Colonic mucosa (tissue), 4 donors: Measurements from ENCODE around the gene ITPR2. TPM values are rescaled to one million over a fixed set of nuclear protein-coding genes. Genes with fewer than 3 reads are reported as not detected.
"Not testable (repeated sequence)": the region's sequence is repeated elsewhere in the genome, so short reads cannot be mapped to it uniquely, and the experiment has no call there.

ENCODE experiments used
- DNase-seq: peaks from one replicate; pipeline ENCODE4 v3.0.0-alpha.2; 2020
- H3K27ac ChIP-seq: fragments of 200-600 bp; one replicate; pipeline ENCODE4 v1.8.0; 2021
- H3K27me3 ChIP-seq: fragments of 200-600 bp; one replicate; pipeline ENCODE4 v1.8.0; 2021
- H3K36me3 ChIP-seq: fragments of 200-600 bp; one replicate; pipeline ENCODE4 v1.8.0; 2021
- H3K4me1 ChIP-seq: fragments of 200-600 bp; one replicate; pipeline ENCODE4 v1.8.0; 2021; ENCODE audit warnings: mild to moderate bottlenecking
- H3K4me3 ChIP-seq: fragments of 200-600 bp; one replicate; pipeline ENCODE4 v1.8.0; 2021
- H3K9ac ChIP-seq, 2 donors: one replicate each; pipeline ENCODE4 v1.7.0; 2013; ENCODE audit warnings: control low read depth in 2 of 2, low read depth in 2 of 2, low read length in 2 of 2
- H3K9me3 ChIP-seq: fragments of 200-600 bp; one replicate; pipeline ENCODE4 v1.8.0; 2021
- intact Hi-C: fragments of 100-400 bp; cut with DNase I; formaldehyde crosslinking; loops from one replicate; pipeline ENCODE4 v1.14.1; 2022
- total RNA-seq, 2 donors: library from RNA; stranded (reverse); fragmentation: NEBNext Ultra II Directional in 1 of 2; extraction: Animal tissue kit (Norgen Biotek cat#: 25700) in 1 of 2; gene quantifications; one replicate each; pipeline ENCODE4 v1.2.1, GENCODE V29; 2021
- TF ChIP-seq, protein P1 (sequence below): fragments of 200-600 bp; IDR thresholded peaks from one replicate; pipeline ENCODE4 v1.8.0; 2022; ENCODE audit warnings: antibody characterized with exemption, mild to moderate bottlenecking
- donor health status: healthy.
- donor health status: DM: no; HTN: no; CAD: no.
- donor health status: DM: no; HTN: no; CAD: no.

Gene ITPR2
- total RNA-seq, 2 donors from 2014 or later, result 15.9 to 39.3 TPM

- DNase-seq, result no peak
- H3K27me3 ChIP-seq, result no peaks in the 10 kb centered on the region
- intact Hi-C loops, result no loop called here
- H3K4me1 ChIP-seq, result no peaks in the 10 kb centered on the region
- H3K36me3 ChIP-seq, result no peaks in the 10 kb centered on the region
- no peaks in the 10 kb centered on the region for H3K9me3 ChIP-seq
- no peak overlapping the region for H3K4me3 ChIP-seq
- TF ChIP-seq, protein P1, sequence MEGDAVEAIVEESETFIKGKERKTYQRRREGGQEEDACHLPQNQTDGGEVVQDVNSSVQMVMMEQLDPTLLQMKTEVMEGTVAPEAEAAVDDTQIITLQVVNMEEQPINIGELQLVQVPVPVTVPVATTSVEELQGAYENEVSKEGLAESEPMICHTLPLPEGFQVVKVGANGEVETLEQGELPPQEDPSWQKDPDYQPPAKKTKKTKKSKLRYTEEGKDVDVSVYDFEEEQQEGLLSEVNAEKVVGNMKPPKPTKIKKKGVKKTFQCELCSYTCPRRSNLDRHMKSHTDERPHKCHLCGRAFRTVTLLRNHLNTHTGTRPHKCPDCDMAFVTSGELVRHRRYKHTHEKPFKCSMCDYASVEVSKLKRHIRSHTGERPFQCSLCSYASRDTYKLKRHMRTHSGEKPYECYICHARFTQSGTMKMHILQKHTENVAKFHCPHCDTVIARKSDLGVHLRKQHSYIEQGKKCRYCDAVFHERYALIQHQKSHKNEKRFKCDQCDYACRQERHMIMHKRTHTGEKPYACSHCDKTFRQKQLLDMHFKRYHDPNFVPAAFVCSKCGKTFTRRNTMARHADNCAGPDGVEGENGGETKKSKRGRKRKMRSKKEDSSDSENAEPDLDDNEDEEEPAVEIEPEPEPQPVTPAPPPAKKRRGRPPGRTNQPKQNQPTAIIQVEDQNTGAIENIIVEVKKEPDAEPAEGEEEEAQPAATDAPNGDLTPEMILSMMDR, result no peak
- no peak overlapping the region for H3K27ac ChIP-seq
- no peak overlapping the region for H3K9ac ChIP-seq
Observed at GRCh38 chr12:26443309-26443708, 389.7 kb downstream of the ITPR2 start.

DNA sequence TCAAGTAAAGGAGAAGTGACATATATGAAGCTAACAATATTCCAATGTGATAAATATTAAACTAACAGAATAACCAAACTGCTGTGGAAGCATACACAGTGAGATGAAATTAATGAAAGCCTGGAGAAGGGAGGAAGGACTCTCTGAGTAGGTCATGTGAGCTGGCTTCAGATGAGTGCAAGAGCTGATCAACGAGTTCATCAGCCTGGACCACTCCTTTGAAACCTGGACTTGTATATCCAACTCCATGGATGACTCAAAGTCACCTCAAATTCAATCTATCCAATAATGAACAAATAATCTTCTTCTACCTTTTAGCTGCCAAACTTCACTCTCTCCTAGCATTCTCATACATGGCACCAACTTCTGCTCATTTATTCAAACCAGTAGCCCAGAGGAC lies 391.6 kb downstream of the ITPR2 start:
- Histone ChIP-seq H3K4me3 (no peak overlapping the region), H3K9me3 (no peaks in the 10 kb centered on the region), H3K27ac (no peak overlapping the region), H3K9ac (no peak overlapping the region), H3K36me3 (no peaks in the 10 kb centered on the region), H3K27me3 (no peaks in the 10 kb centered on the region), H3K4me1 (no peaks in the 10 kb centered on the region)
- TF ChIP-seq, protein P1, result no peak
- intact Hi-C loops, result no loop called here
- no peak for DNase-seq

GRCh38 chr12:26435069-26435404 lies 398.0 kb downstream of the ITPR2 start:
- Histone ChIP-seq H3K4me3 (no peak overlapping the region), H3K4me1 (no peaks in the 10 kb centered on the region), H3K27ac (no peak overlapping the region), H3K36me3 (no peaks in the 10 kb centered on the region), H3K27me3 (no peaks in the 10 kb centered on the region), H3K9me3 (no peaks in the 10 kb centered on the region), H3K9ac (no peak overlapping the region)
- TF ChIP-seq, protein P1, result no peak
- intact Hi-C loops, result loop anchor here (10.0 kb wide), 2 partner anchors 180 to 220 kb away; no protein-coding TSS in a partner anchor
- DNase-seq, result peak; percentile 32

- DNase-seq, result peak; percentile 29
- Histone ChIP-seq H3K9ac (no peak overlapping the region), H3K27me3 (no peaks in the 10 kb centered on the region), H3K27ac (no peak overlapping the region), H3K36me3 (no peaks in the 10 kb centered on the region), H3K4me1 (no peaks in the 10 kb centered on the region), H3K9me3 (no peaks in the 10 kb centered on the region), H3K4me3 (no peak overlapping the region)
- TF ChIP-seq, protein P1, result peak; percentile 53
- intact Hi-C loops, result loop anchor here (10.0 kb wide), 2 partner anchors 180 to 220 kb away; no protein-coding TSS in a partner anchor
Observed at GRCh38 chr12:26434299-26435068, 398.5 kb downstream of the ITPR2 start.

- H3K9ac ChIP-seq, H3K4me1 ChIP-seq, H3K36me3 ChIP-seq, H3K27me3 ChIP-seq, H3K9me3 ChIP-seq, H3K4me3 ChIP-seq, H3K27ac ChIP-seq, DNase-seq: not testable (repeated sequence)
- intact Hi-C loops, result loop anchor here (10.0 kb wide), 2 partner anchors 181 to 221 kb away; no protein-coding TSS in a partner anchor
Observed at GRCh38 chr12:26433701-26434100, 399.3 kb downstream of the ITPR2 start.

DNA sequence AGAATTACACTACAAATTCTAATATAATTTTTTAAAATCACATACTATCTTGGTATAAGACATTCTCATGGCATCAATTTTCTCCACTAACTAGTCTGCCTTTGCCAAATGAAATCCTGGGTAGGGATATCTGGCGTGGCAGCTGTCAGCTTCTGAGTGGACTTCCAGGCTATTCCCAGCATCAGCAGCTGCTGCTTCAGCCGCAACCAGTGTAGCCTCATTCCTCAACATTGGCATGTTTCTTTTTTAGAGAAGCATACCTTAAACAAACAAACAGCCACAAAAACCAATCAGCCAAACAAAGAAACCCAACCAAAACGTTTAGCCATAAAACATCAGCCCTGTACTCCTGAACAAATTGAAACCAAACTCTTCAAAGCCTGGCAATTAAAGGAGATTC lies 401.8 kb downstream of the ITPR2 start:
- Histone ChIP-seq H3K36me3 (no peaks in the 10 kb centered on the region), H3K9me3 (no peaks in the 10 kb centered on the region), H3K9ac (no peak overlapping the region), H3K4me1 (no peaks in the 10 kb centered on the region), H3K4me3 (no peak overlapping the region), H3K27me3 (no peaks in the 10 kb centered on the region), H3K27ac (no peak overlapping the region)
- intact Hi-C loops, result loop anchor here (10.0 kb wide), 2 partner anchors 184 to 224 kb away; no protein-coding TSS in a partner anchor
- TF ChIP-seq, protein P1, result no peak
- no peak for DNase-seq

GRCh38 chr12:26430596-26430995 lies 402.4 kb downstream of the ITPR2 start:
- not testable (repeated sequence) for H3K27ac ChIP-seq, H3K4me1 ChIP-seq, H3K9me3 ChIP-seq, H3K36me3 ChIP-seq, H3K9ac ChIP-seq, H3K4me3 ChIP-seq, DNase-seq, H3K27me3 ChIP-seq
- intact Hi-C loops, result loop anchor here (10.0 kb wide), 2 partner anchors 184 to 224 kb away; no protein-coding TSS in a partner anchor
